Fibroblast of the conjunctiva (primary cell): Measurements from ENCODE around the gene CAMTA1.

ENCODE experiments used
- DNase-seq: peaks from one replicate; pipeline ENCODE4 v3.0.0-alpha.2; 2010; ENCODE audit warnings: low read depth

CAMTA1 gene

GRCh38 chr1:7435276-7436055 is 650.2 kb downstream of the CAMTA1 start:
- DNase-seq, result no peak

- no peak for DNase-seq
These were observed 651.1 kb downstream of the CAMTA1 start for GRCh38 chr1:7436056-7437005.

- DNase-seq, result no peak
These were observed 651.8 kb downstream of the CAMTA1 start for GRCh38 chr1:7437036-7437435.

- DNase-seq, result no peak
These were observed 652.5 kb downstream of the CAMTA1 start for GRCh38 chr1:7437608-7438395.

- no peak for DNase-seq
These were observed 653.1 kb downstream of the CAMTA1 start for GRCh38 chr1:7438396-7438785.

- no peak for DNase-seq
These were observed 653.8 kb downstream of the CAMTA1 start for GRCh38 chr1:7438921-7439655.

GRCh38 chr1:7440154-7440553 is 654.9 kb downstream of the CAMTA1 start:
- no peak for DNase-seq

- no peak for DNase-seq
These were observed 656.0 kb downstream of the CAMTA1 start for GRCh38 chr1:7441143-7441841.

GRCh38 chr1:7442036-7442435 is 656.8 kb downstream of the CAMTA1 start:
- no peak for DNase-seq

- no peak for DNase-seq
These were observed 657.7 kb downstream of the CAMTA1 start for GRCh38 chr1:7442918-7443317.

- DNase-seq, result no peak
These were observed 659.1 kb downstream of the CAMTA1 start for GRCh38 chr1:7444363-7444762.

- DNase-seq, result no peak
These were observed 661.8 kb downstream of the CAMTA1 start for GRCh38 chr1:7447093-7447492.

GRCh38 chr1:7447736-7448135 is 662.5 kb downstream of the CAMTA1 start:
- no peak for DNase-seq

- no peak for DNase-seq
These were observed 663.7 kb downstream of the CAMTA1 start for GRCh38 chr1:7448986-7449385.

GRCh38 chr1:7449750-7450149 is 664.5 kb downstream of the CAMTA1 start:
- no peak for DNase-seq

- no peak for DNase-seq
These were observed 665.6 kb downstream of the CAMTA1 start for GRCh38 chr1:7450838-7451237.

- DNase-seq, result no peak
These were observed 667.8 kb downstream of the CAMTA1 start for GRCh38 chr1:7453038-7453437.

- DNase-seq, result no peak
These were observed 669.0 kb downstream of the CAMTA1 start for GRCh38 chr1:7454052-7454815.

- DNase-seq, result no peak
These were observed 669.9 kb downstream of the CAMTA1 start for GRCh38 chr1:7454895-7455784.
